NT2/D1 (cell line): ENCODE data around the gene SEL1L3.

Experiments
- YY1 ChIP-seq: IDR thresholded peaks from 2 replicates; pipeline ENCODE4 v1.6.1; 2011; ENCODE audit not compliant: insufficient read length, insufficient read depth
- ZNF274 ChIP-seq: IDR thresholded peaks from 2 replicates; pipeline ENCODE4 v1.6.1; 2011; ENCODE audit warnings: mild to moderate bottlenecking, low read depth, low read length

DNA sequence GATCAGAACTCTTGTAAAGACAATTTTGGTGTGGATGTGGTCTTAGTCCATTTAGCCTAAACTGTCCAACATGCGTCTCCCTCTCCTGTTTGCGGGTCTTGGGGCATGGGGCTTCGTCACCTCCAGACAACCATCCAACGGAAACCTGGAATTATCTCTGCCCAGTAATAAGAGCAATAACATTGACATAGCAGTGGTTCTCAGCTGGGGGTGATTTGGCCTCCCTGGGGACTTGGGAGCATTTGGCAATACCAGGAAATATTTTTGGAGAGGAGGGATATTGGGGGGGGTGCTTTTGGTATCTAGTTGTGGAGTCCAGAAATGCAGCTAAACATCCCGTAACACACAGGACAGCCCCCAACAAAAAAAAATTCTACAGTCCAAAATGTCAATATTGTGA, 47.2 kb downstream of the SEL1L3 start:
- TF ChIP-seq YY1: no peak
- no peak for TF ChIP-seq ZNF274
